NB4 (cell line): ENCODE measurements around the gene NLGN3.
A peak's percentile ranks its signal among the peaks of the same experiment; 100 is the strongest.

Source experiments
- DNase-seq: peaks from one replicate; pipeline ENCODE4 v3.0.0; 2010; ENCODE audit warnings: low read depth
- H3K4me3 ChIP-seq: one replicate; pipeline ENCODE4 v1.5.1; 2011; ENCODE audit warnings: mild to moderate bottlenecking, low read depth, low read length, moderate library complexity
- CTCF ChIP-seq: IDR thresholded peaks from one replicate; pipeline ENCODE4 v1.5.1; 2012; ENCODE audit warnings: low read depth, low read length
- MAX ChIP-seq: IDR thresholded peaks from 2 replicates; pipeline ENCODE4 v1.6.1; 2011; ENCODE audit warnings: low read depth, low read length
- MYC ChIP-seq: IDR thresholded peaks from 2 replicates; pipeline ENCODE4 v1.6.1; 2011; ENCODE audit warnings: low read depth, low read length
- POLR2A ChIP-seq: IDR thresholded peaks from 2 replicates; pipeline ENCODE4 v1.6.1; 2011; ENCODE audit warnings: mild to moderate bottlenecking; ENCODE audit not compliant: insufficient read length; ENCODE audit errors: extremely low read depth

The NLGN3 gene

GRCh38 chrX:71105628-71106027, 39.0 kb upstream of the NLGN3 start:
- TF ChIP-seq MYC (no peak), MAX (no peak), POLR2A (no peak), CTCF (no peak)
- no peak overlapping the region for H3K4me3 ChIP-seq
- DNase-seq = no peak

GRCh38 chrX:71106427-71106826, 38.2 kb upstream of the NLGN3 start, which contains the start of gene CXorf65:
Gene CXorf65 (minus strand): TSS chrX:71106740. CDS start chrX:71106556, 184 bp downstream.
- TF ChIP-seq POLR2A (no peak), MYC (no peak), MAX (no peak), CTCF (no peak)
- DNase-seq = peak; percentile 92
- peak within 1 kb of the TSS; percentile 84 for H3K4me3 ChIP-seq

GRCh38 chrX:71107245-71107644, 37.4 kb upstream of the NLGN3 start:
- peak overlapping the region; percentile 84 for H3K4me3 ChIP-seq
- TF ChIP-seq CTCF (no peak), POLR2A (no peak), MAX (no peak), MYC (no peak)
- no peak for DNase-seq

GRCh38 chrX:71107762-71108360, 36.8 kb upstream of the NLGN3 start:
- TF ChIP-seq POLR2A (peak; percentile 55), MAX (peak; percentile 69; the same call in 1 of the 2 replicates), CTCF (no peak), MYC (peak; percentile 25; the same call in 1 of the 2 replicates)
- peak overlapping the region; percentile 84 for H3K4me3 ChIP-seq
- peak; percentile 90 for DNase-seq

- peak; percentile 29 for DNase-seq
- no peak for TF ChIP-seq MAX
- no peak for TF ChIP-seq MYC
- no peak for TF ChIP-seq POLR2A
These were observed 35.6 kb upstream of the NLGN3 start for GRCh38 chrX:71109051-71109450.

GRCh38 chrX:71111141-71111843, 33.3 kb upstream of the NLGN3 start, which contains the start of gene IL2RG:
Gene IL2RG (minus strand): TSS chrX:71111577. CDS start chrX:71111539, 38 bp downstream.
- no peak for TF ChIP-seq CTCF
- TF ChIP-seq MAX = no peak
- TF ChIP-seq POLR2A = peak; percentile 88
- TF ChIP-seq MYC = no peak
- peak; percentile 87 for DNase-seq
- H3K4me3 ChIP-seq = peak within 1 kb of the TSS; percentile 84

More at GRCh38 chrX:71109051-71109450, 35.6 kb upstream of the NLGN3 start:
- peak overlapping the region; percentile 84 for H3K4me3 ChIP-seq
